ENCODE measurements around the gene CYB561D2.
"Not testable (repeated sequence)": the region's sequence is repeated elsewhere in the genome, so short reads cannot be mapped to it uniquely, and the experiment has no call there.

GRCh38 chr3:50312041-50312440, 38.6 kb upstream of the CYB561D2 start:
- not testable (repeated sequence) for TF ChIP-seq SUZ12, SP1 (IDR thresholded peaks at IDR 0.05)

Measured in HEK293T (cell line).